Stimulated activated memory B cell treated with anti-CD40 and anti-IgM and Interleukin-4, amounts not matched to agents 10 μg/mL and 1 μg/mL and 100 μg/mL, for 72 hours (primary cell): ENCODE results near the gene CDX2.
"Not testable (repeated sequence)": the region's sequence is repeated elsewhere in the genome, so short reads cannot be mapped to it uniquely, and the experiment has no call there.

Experiments
- ATAC-seq: fragments of 150-1000 bp; cut with Tn5 transposase; 2 replicates; pipeline ENCODE4 v1.10.0; 2021
- H3K27ac Mint-ChIP-seq: one replicate; pipeline ENCODE4 v1.8.0; 2022; ENCODE audit warnings: mild to moderate bottlenecking, mixed read lengths
- H3K27me3 Mint-ChIP-seq: one replicate; pipeline ENCODE4 v1.8.0; 2022; ENCODE audit warnings: mixed read lengths
- H3K36me3 Mint-ChIP-seq: one replicate; pipeline ENCODE4 v1.8.0; 2022; ENCODE audit warnings: mixed read lengths
- H3K4me1 Mint-ChIP-seq: one replicate; pipeline ENCODE4 v1.8.0; 2022; ENCODE audit warnings: mixed read lengths
- H3K4me3 Mint-ChIP-seq: one replicate; pipeline ENCODE4 v1.8.0; 2022; ENCODE audit warnings: mild to moderate bottlenecking, moderate library complexity, mixed read lengths
- H3K9me3 Mint-ChIP-seq: one replicate; pipeline ENCODE4 v1.8.0; 2022; ENCODE audit warnings: mixed read lengths

CDX2 gene

GRCh38 chr13:27969082-27969865 is at the start of gene CDX2:
CDX2 (minus strand) TSS chr13:27969315; CDS start chr13:27969006, 309 bp downstream.
- Mint-ChIP-seq H3K27me3 (peaks cover 95% of the 10 kb centered on the region), H3K36me3 (no peaks in the 10 kb centered on the region), H3K9me3 (no peaks in the 10 kb centered on the region), H3K27ac (no peak within 1 kb of the TSS), H3K4me1 (peaks cover 43% of the 10 kb centered on the region), H3K4me3 (peak within 1 kb of the TSS; percentile 44)
- no peak for ATAC-seq

GRCh38 chr13:28014301-28014700 is 45.2 kb upstream of the CDX2 start:
- Mint-ChIP-seq H3K27me3 (no peaks in the 10 kb centered on the region), H3K27ac (no peak overlapping the region), H3K9me3 (no peaks in the 10 kb centered on the region), H3K4me1 (peaks cover 24% of the 10 kb centered on the region), H3K4me3 (no peak overlapping the region), H3K36me3 (no peaks in the 10 kb centered on the region)
- no peak for ATAC-seq

GRCh38 chr13:28013482-28013881 is 44.4 kb upstream of the CDX2 start:
- no peaks in the 10 kb centered on the region for H3K27me3 Mint-ChIP-seq
- no peak for ATAC-seq
- no peaks in the 10 kb centered on the region for H3K9me3 Mint-ChIP-seq
- peaks cover 24% of the 10 kb centered on the region for H3K4me1 Mint-ChIP-seq
- peak overlapping the region; percentile 74 for H3K27ac Mint-ChIP-seq
- H3K4me3 Mint-ChIP-seq: no peak overlapping the region
- H3K36me3 Mint-ChIP-seq: no peaks in the 10 kb centered on the region

GRCh38 chr13:28012896-28013295 is 43.8 kb upstream of the CDX2 start:
- H3K27me3 Mint-ChIP-seq: no peaks in the 10 kb centered on the region
- no peaks in the 10 kb centered on the region for H3K36me3 Mint-ChIP-seq
- no peaks in the 10 kb centered on the region for H3K9me3 Mint-ChIP-seq
- ATAC-seq: peak; percentile 92
- H3K27ac Mint-ChIP-seq: peak overlapping the region; percentile 74
- H3K4me3 Mint-ChIP-seq: no peak overlapping the region
- H3K4me1 Mint-ChIP-seq: peaks cover 24% of the 10 kb centered on the region

GRCh38 chr13:28012383-28012782 is 43.3 kb upstream of the CDX2 start:
- H3K27ac Mint-ChIP-seq: peak overlapping the region; percentile 74
- ATAC-seq: no peak
- no peak overlapping the region for H3K4me3 Mint-ChIP-seq

GRCh38 chr13:28010046-28010445 is 40.9 kb upstream of the CDX2 start:
- Mint-ChIP-seq H3K4me1 (peaks cover 24% of the 10 kb centered on the region), H3K36me3 (no peaks in the 10 kb centered on the region), H3K27ac (no peak overlapping the region), H3K4me3 (no peak overlapping the region), H3K9me3 (no peaks in the 10 kb centered on the region), H3K27me3 (no peaks in the 10 kb centered on the region)
- ATAC-seq: no peak

More at GRCh38 chr13:28012383-28012782, 43.3 kb upstream of the CDX2 start:
- H3K4me1 Mint-ChIP-seq: peaks cover 24% of the 10 kb centered on the region
- no peaks in the 10 kb centered on the region for H3K36me3 Mint-ChIP-seq
- no peaks in the 10 kb centered on the region for H3K9me3 Mint-ChIP-seq
- H3K27me3 Mint-ChIP-seq: no peaks in the 10 kb centered on the region

- ATAC-seq, H3K4me1 Mint-ChIP-seq, H3K4me3 Mint-ChIP-seq, H3K27me3 Mint-ChIP-seq, H3K36me3 Mint-ChIP-seq, H3K9me3 Mint-ChIP-seq, H3K27ac Mint-ChIP-seq: not testable (repeated sequence)
Measured at GRCh38 chr13:28005016-28005415, 35.9 kb upstream of the CDX2 start.

GRCh38 chr13:28002886-28003698 is 34.0 kb upstream of the CDX2 start:
- no peaks in the 10 kb centered on the region for H3K36me3 Mint-ChIP-seq
- H3K27ac Mint-ChIP-seq: no peak overlapping the region
- no peaks in the 10 kb centered on the region for H3K9me3 Mint-ChIP-seq
- H3K4me3 Mint-ChIP-seq: no peak overlapping the region
- H3K27me3 Mint-ChIP-seq: no peaks in the 10 kb centered on the region
- peaks cover 12% of the 10 kb centered on the region for H3K4me1 Mint-ChIP-seq
- no peak for ATAC-seq

GRCh38 chr13:28001837-28002473 is 32.8 kb upstream of the CDX2 start:
- no peaks in the 10 kb centered on the region for H3K36me3 Mint-ChIP-seq
- no peak for ATAC-seq
- no peaks in the 10 kb centered on the region for H3K9me3 Mint-ChIP-seq
- H3K27ac Mint-ChIP-seq: no peak overlapping the region
- H3K4me1 Mint-ChIP-seq: peaks cover 16% of the 10 kb centered on the region
- no peaks in the 10 kb centered on the region for H3K27me3 Mint-ChIP-seq
- no peak overlapping the region for H3K4me3 Mint-ChIP-seq

- Mint-ChIP-seq H3K4me1 (peaks cover 16% of the 10 kb centered on the region), H3K27ac (peak overlapping the region; percentile 4), H3K27me3 (no peaks in the 10 kb centered on the region), H3K9me3 (no peaks in the 10 kb centered on the region), H3K4me3 (no peak overlapping the region), H3K36me3 (no peaks in the 10 kb centered on the region)
- no peak for ATAC-seq
Measured at GRCh38 chr13:28001049-28001448, 31.9 kb upstream of the CDX2 start.

GRCh38 chr13:28000567-28000966 is 31.5 kb upstream of the CDX2 start:
- Mint-ChIP-seq H3K27ac (peak overlapping the region; percentile 4), H3K4me1 (peaks cover 16% of the 10 kb centered on the region), H3K9me3 (no peaks in the 10 kb centered on the region), H3K36me3 (no peaks in the 10 kb centered on the region), H3K27me3 (no peaks in the 10 kb centered on the region), H3K4me3 (no peak overlapping the region)
- ATAC-seq: no peak

- H3K36me3 Mint-ChIP-seq: no peaks in the 10 kb centered on the region
- no peaks in the 10 kb centered on the region for H3K9me3 Mint-ChIP-seq
- peak overlapping the region; percentile 48 for H3K27ac Mint-ChIP-seq
- peak; percentile 70 for ATAC-seq
- H3K27me3 Mint-ChIP-seq: no peaks in the 10 kb centered on the region
- no peak overlapping the region for H3K4me3 Mint-ChIP-seq
- H3K4me1 Mint-ChIP-seq: peaks cover 16% of the 10 kb centered on the region
Measured at GRCh38 chr13:27997904-27998522, 28.9 kb upstream of the CDX2 start.

- Mint-ChIP-seq H3K9me3 (no peaks in the 10 kb centered on the region), H3K36me3 (no peaks in the 10 kb centered on the region)
Measured at GRCh38 chr13:27991881-27992280, 22.8 kb upstream of the CDX2 start.

GRCh38 chr13:27988520-27988919 is 19.4 kb upstream of the CDX2 start, which contains the start of gene URAD:
URAD (minus strand) TSS chr13:27988693; CDS start chr13:27988637, 56 bp downstream.
- Mint-ChIP-seq H3K4me3 (no peak within 1 kb of the TSS), H3K27ac (peak within 1 kb of the TSS; percentile 13), H3K4me1 (no peaks in the 10 kb centered on the region), H3K36me3 (no peaks in the 10 kb centered on the region), H3K9me3 (no peaks in the 10 kb centered on the region), H3K27me3 (peaks cover 17% of the 10 kb centered on the region)
- ATAC-seq: no peak

More at GRCh38 chr13:27991881-27992280, 22.8 kb upstream of the CDX2 start:
- no peak overlapping the region for H3K27ac Mint-ChIP-seq
- ATAC-seq: no peak
- no peak overlapping the region for H3K4me3 Mint-ChIP-seq
- H3K4me1 Mint-ChIP-seq: no peaks in the 10 kb centered on the region
- H3K27me3 Mint-ChIP-seq: peaks cover 9% of the 10 kb centered on the region

GRCh38 chr13:27985600-27985999 is 16.5 kb upstream of the CDX2 start:
- Mint-ChIP-seq H3K9me3 (no peaks in the 10 kb centered on the region), H3K27me3 (peaks cover 46% of the 10 kb centered on the region), H3K27ac (no peak overlapping the region), H3K4me3 (no peak overlapping the region), H3K36me3 (no peaks in the 10 kb centered on the region), H3K4me1 (peaks cover 6% of the 10 kb centered on the region)
- ATAC-seq: no peak
